Right renal cortex interstitium (tissue), 3 donors: ENCODE results near the gene FERD3L. TPM values are rescaled to one million over a fixed set of nuclear protein-coding genes. Genes with fewer than 3 reads are reported as not detected.

Experiments used
- DNase-seq, 3 donors: peaks; one replicate each; pipeline ENCODE4 v3.0.0-alpha.2; 2013; ENCODE audit warnings: low read depth in 3 of 3, low spot score in 2 of 3
- polyA plus RNA-seq, 3 donors: library from polyadenylated mRNA; unstranded; fragments of 120-200 nt; gene quantifications; one replicate each; pipeline ENCODE4 v1.2.1, GENCODE V29; 2013; ENCODE audit not compliant: insufficient read length in 3 of 3

Gene FERD3L
- polyA plus RNA-seq, 3 donors: not detected

GRCh38 chr7:19101472-19101871, 43.7 kb downstream of the FERD3L start:
- DNase-seq: no peak

GRCh38 chr7:19099924-19100323, 45.3 kb downstream of the FERD3L start:
- DNase-seq: no peak

- no peak for DNase-seq
Observed at GRCh38 chr7:19099194-19099593, 46.0 kb downstream of the FERD3L start.

GRCh38 chr7:19098510-19098909, 46.7 kb downstream of the FERD3L start:
- DNase-seq: no peak

- no peak for DNase-seq
Observed at GRCh38 chr7:19097165-19098055, 47.8 kb downstream of the FERD3L start.

GRCh38 chr7:19095353-19095860, 49.8 kb downstream of the FERD3L start:
- no peak for DNase-seq

Other genes starting within 250 kb of the FERD3L start
- gene TWIST1, start 27.8 kb downstream of the FERD3L start, polyA plus RNA-seq: 1 to 10 TPM; 5.3 to 7.4 (median 6.2) TPM